Osteoblast (primary cell): ENCODE results near the gene ZSWIM3. TPM values are rescaled to one million over a fixed set of nuclear protein-coding genes. Genes with fewer than 3 reads are reported as not detected.

Experiments
- DNase-seq: peaks from one replicate; pipeline ENCODE4 v3.0.0; 2011; ENCODE audit warnings: low spot score, mixed read lengths; ENCODE audit not compliant: insufficient read length; ENCODE audit errors: missing footprints
- H2AFZ ChIP-seq: 2 replicates; pipeline ENCODE4 v1.6.0; 2011; ENCODE audit warnings: mild to moderate bottlenecking, low read length
- H3K27ac ChIP-seq: 2 replicates; pipeline ENCODE4 v1.5.1; 2011; ENCODE audit warnings: mild to moderate bottlenecking, low read depth, low read length, moderate library complexity
- H3K27me3 ChIP-seq: 2 replicates; pipeline ENCODE4 v1.6.0; 2012; ENCODE audit warnings: mild to moderate bottlenecking, control low read depth, inconsistent platforms, low read length, moderate library complexity; ENCODE audit not compliant: insufficient read depth
- H3K36me3 ChIP-seq: 2 replicates; pipeline ENCODE4 v1.5.1; 2011; ENCODE audit warnings: mild to moderate bottlenecking, low read length, control low read depth, moderate library complexity; ENCODE audit not compliant: insufficient read depth
- H3K4me1 ChIP-seq: 2 replicates; pipeline ENCODE4 v1.5.1; 2011; ENCODE audit warnings: mild to moderate bottlenecking, low read length, control low read depth, moderate library complexity; ENCODE audit not compliant: insufficient read depth
- H3K4me2 ChIP-seq: 2 replicates; pipeline ENCODE4 v1.6.0; 2011; ENCODE audit warnings: mild to moderate bottlenecking, low read length; ENCODE audit not compliant: insufficient read depth
- H3K4me3 ChIP-seq: fragments of 200-600 bp; sonication (generic); 3 replicates; pipeline ENCODE4 v1.5.1; 2012; ENCODE audit warnings: mild to moderate bottlenecking, low read length, inconsistent platforms; ENCODE audit not compliant: insufficient read depth
- H3K79me2 ChIP-seq: 2 replicates; pipeline ENCODE4 v1.6.0; 2012; ENCODE audit warnings: mild to moderate bottlenecking, low read length, control low read depth, inconsistent platforms; ENCODE audit not compliant: insufficient read depth
- H3K9me3 ChIP-seq: 2 replicates; pipeline ENCODE4 v1.5.1; 2011; ENCODE audit warnings: low read depth, low read length, control low read depth
- H4K20me1 ChIP-seq: 2 replicates; pipeline ENCODE4 v1.6.0; 2012; ENCODE audit warnings: mild to moderate bottlenecking, low read length, control low read depth; ENCODE audit not compliant: insufficient read depth
- CTCF ChIP-seq: IDR thresholded peaks from 2 replicates; pipeline ENCODE4 v1.5.1; 2011; ENCODE audit warnings: mild to moderate bottlenecking, low read depth, low read length, moderate library complexity; ENCODE audit errors: extremely low read depth
- total RNA-seq: library from RNA; depleted of rRNA; stranded (reverse); fragments of >200 nt; gene quantifications from 2 replicates; pipeline ENCODE4 v1.2.3, GENCODE V29; 2012

Gene ZSWIM3
- total RNA-seq, result 4.7 and 5.3 TPM in 2 replicates

DNA sequence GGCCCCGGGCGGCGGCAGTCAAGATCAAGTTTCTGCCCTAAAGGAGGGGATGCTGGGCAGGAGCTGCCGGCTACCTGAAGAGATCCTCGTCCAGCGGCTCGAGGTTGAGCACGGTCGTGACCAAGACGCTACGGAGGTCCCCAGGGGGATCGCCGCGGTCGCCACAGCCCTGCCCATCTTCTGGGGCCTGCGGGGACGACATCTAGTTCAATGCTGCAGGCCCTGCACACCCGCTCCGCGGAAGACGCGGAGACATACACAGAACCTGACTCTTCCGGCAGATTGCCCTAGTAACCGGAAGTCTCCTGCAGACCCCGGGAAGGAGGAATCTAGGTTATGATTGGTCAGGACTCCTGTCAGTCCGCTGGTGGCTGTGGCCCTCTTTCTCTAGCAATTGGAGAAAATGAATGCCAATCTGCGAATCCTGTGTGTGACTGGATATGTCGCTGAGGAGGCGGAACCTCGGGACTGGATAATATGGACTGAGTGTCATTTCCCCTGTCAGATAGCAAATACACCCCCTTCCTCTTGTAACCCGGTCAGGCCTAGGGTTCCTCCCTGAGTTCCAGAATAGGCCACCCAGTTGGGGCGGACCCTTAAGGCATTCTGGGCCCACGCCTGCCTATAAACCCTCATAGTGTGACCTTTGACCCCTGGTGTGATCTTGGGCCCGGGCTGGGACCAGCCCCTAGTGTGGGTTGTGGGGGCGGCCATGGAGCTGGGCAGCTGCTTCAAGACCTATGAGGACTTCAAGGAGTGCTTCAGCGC is at the start of gene ZSWIM3, which contains the start of gene ACOT8:
ZSWIM3 (plus strand) TSS at position 501 of the 768 bp plus-strand sequence; CDS start at position 713, 212 bp downstream.
ACOT8 (minus strand) TSS at position 279 of the 768 bp plus-strand sequence; CDS start at position 202, 77 bp downstream.
- Histone ChIP-seq H3K4me2 (peak within 1 kb of the TSS; percentile 99), H3K27me3 (no peaks in the 10 kb centered on the region), H3K4me3 (peak within 1 kb of the TSS; percentile 86), H2AFZ (peak within 1 kb of the TSS; percentile 95), H3K4me1 (peaks cover 27% of the 10 kb centered on the region), H3K36me3 (peaks cover 8% of the 10 kb centered on the region), H3K27ac (peak within 1 kb of the TSS; percentile 63), H3K9me3 (no peaks in the 10 kb centered on the region), H3K79me2 (peaks cover 35% of the 10 kb centered on the region), H4K20me1 (peaks cover 7% of the 10 kb centered on the region)
- DNase-seq, result peak; percentile 100
- TF ChIP-seq CTCF, result no peak

GRCh38 chr20:45810191-45810970 is 47.0 kb upstream of the ZSWIM3 start:
- peaks cover 24% of the 10 kb centered on the region for H3K79me2 ChIP-seq
- TF ChIP-seq CTCF, result no peak
- no peaks in the 10 kb centered on the region for H4K20me1 ChIP-seq
- DNase-seq, result no peak
- no peak overlapping the region for H3K27ac ChIP-seq
- H3K27me3 ChIP-seq, result no peaks in the 10 kb centered on the region
- no peaks in the 10 kb centered on the region for H3K9me3 ChIP-seq
- H2AFZ ChIP-seq, result no peak overlapping the region
- peaks cover 57% of the 10 kb centered on the region for H3K36me3 ChIP-seq
- H3K4me1 ChIP-seq, result peaks cover 9% of the 10 kb centered on the region
- H3K4me2 ChIP-seq, result no peak overlapping the region
- H3K4me3 ChIP-seq, result no peak overlapping the region

GRCh38 chr20:45812157-45813005 is 45.0 kb upstream of the ZSWIM3 start, which contains the start of gene UBE2C:
UBE2C (plus strand) TSS chr20:45812644; CDS start chr20:45812696, 52 bp downstream.
- H3K36me3 ChIP-seq, result peaks cover 57% of the 10 kb centered on the region
- peak; percentile 99 for DNase-seq
- peak within 1 kb of the TSS; percentile 85 for H2AFZ ChIP-seq
- H3K4me3 ChIP-seq, result peak within 1 kb of the TSS; percentile 87
- H4K20me1 ChIP-seq, result no peaks in the 10 kb centered on the region
- H3K4me2 ChIP-seq, result peak within 1 kb of the TSS; percentile 97
- H3K27ac ChIP-seq, result peak within 1 kb of the TSS; percentile 59
- no peaks in the 10 kb centered on the region for H3K9me3 ChIP-seq
- H3K79me2 ChIP-seq, result peaks cover 27% of the 10 kb centered on the region
- TF ChIP-seq CTCF, result no peak
- H3K4me1 ChIP-seq, result peaks cover 11% of the 10 kb centered on the region
- H3K27me3 ChIP-seq, result no peaks in the 10 kb centered on the region
